Caki2 (cell line): Measurements from ENCODE around the gene KRTAP10-4. TPM values are rescaled to one million over a fixed set of nuclear protein-coding genes. Genes with fewer than 3 reads are reported as not detected.
"Not testable (repeated sequence)": the region's sequence is repeated elsewhere in the genome, so short reads cannot be mapped to it uniquely, and the experiment has no call there.

Experiments used
- DNase-seq: peaks from one replicate; pipeline ENCODE4 v3.0.0-alpha.2; 2015; ENCODE audit warnings: low read depth
- in situ Hi-C: cut with HindIII; loops from 2 replicates; pipeline ENCODE4 v1.10.0; 2016; ENCODE audit warnings: low sequenced_read_pairs, low pct_unique_long_range_greater_than_20kb, mixed read lengths
- total RNA-seq: library from RNA; depleted of rRNA; stranded (reverse); fragments of >200 nt; shearing (Covaris generic); gene quantifications from 2 replicates; pipeline ENCODE4 v1.2.3, GENCODE V29; 2014; ENCODE audit warnings: low replicate concordance

Gene KRTAP10-4
- total RNA-seq, 1 experiment from 2014 or later: not detected

DNA sequence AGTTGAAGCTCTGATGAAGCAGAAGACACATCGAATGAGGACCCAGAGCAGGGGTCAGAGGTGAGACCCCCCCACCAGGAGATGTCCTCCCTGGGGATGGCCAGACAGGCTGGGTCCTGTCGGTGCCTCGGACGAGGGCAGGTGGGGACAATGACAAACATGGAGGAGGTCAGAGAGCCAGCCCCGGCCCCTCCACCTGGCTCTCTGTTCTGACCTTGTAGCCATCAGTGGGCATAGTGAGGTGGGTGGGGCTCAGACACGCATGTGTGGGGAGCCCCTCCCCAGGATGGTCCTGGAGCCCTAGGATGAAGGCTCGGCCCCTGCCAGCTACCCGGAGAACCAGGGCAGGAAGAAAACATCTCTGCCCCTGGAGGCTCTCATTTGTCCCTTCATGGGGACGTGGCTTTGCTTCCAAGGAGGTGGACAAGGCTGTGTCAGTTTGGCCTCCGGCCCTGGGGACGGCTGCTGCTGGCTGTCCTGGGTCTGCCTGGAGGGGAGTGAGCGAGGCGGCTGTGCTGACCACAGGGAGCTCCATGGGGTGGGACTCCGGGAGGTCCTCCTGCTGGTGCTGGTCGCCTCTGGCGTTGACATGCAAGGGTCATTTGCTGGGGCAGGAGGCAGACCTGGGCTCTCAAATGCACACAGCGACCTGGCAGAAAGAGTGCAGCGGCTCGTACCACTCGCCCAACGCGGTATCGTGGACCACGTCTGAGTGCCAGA, 16.2 kb downstream of the KRTAP10-4 start:
- in situ Hi-C loops: no loop called here
- no peak for DNase-seq

- no peak for DNase-seq
- in situ Hi-C loops: no loop called here
Measured at GRCh38 chr21:44590311-44590721, 16.8 kb downstream of the KRTAP10-4 start.

GRCh38 chr21:44590897-44591800, 17.6 kb downstream of the KRTAP10-4 start:
- in situ Hi-C loops, DNase-seq: not testable (repeated sequence)

- in situ Hi-C loops, DNase-seq: not testable (repeated sequence)
Measured at GRCh38 chr21:44591801-44592130, 18.2 kb downstream of the KRTAP10-4 start.

DNA sequence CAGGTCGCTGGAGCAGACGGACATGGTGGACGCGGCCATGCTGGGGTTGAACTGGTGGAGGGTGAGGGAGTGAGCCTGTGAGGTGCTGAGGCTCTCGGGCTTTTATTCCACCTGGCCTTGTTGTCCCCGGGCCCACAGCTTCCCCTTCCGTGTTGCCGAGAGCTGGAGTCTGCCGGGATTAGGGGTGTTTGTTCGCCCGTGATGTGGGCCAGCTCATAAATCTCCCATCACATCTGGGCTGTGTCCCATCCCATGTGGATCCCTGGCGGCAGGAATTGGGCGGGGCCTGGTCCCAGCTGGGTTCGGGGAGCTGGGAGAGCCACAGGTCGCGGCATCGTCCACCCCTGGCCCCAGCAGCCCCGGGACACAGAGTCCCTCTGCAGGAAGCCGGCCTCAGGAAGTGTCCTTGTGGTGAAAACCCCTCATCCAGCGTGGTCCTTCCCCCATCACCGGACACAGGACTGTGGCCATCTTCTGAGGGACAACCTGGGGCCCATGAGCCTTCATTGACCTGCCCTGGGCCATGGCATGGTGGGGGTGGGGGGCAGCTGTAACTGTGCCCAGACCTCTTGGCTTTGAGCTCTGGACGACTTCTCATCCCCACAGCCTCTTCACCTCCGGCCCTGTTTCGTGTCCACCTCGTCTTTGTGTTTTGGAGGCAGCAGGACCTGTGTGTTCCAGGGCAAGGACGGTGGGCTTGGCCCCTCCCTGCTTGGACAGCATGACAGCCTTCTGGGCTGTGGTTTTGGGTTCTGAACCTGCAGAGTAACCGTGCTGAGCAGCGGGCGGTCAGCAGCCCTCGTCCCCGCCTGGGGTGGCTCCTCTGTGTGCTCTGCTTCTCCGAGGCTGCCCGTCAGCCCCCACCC, 19.1 kb downstream of the KRTAP10-4 start, which contains the start of gene KRTAP10-6:
Gene KRTAP10-6, minus strand, starts transcription at position 60 of the 866 bp plus-strand sequence. Its CDS starts 21 bp downstream, at position 39.
- DNase-seq: no peak
- in situ Hi-C loops: no loop called here

DNA sequence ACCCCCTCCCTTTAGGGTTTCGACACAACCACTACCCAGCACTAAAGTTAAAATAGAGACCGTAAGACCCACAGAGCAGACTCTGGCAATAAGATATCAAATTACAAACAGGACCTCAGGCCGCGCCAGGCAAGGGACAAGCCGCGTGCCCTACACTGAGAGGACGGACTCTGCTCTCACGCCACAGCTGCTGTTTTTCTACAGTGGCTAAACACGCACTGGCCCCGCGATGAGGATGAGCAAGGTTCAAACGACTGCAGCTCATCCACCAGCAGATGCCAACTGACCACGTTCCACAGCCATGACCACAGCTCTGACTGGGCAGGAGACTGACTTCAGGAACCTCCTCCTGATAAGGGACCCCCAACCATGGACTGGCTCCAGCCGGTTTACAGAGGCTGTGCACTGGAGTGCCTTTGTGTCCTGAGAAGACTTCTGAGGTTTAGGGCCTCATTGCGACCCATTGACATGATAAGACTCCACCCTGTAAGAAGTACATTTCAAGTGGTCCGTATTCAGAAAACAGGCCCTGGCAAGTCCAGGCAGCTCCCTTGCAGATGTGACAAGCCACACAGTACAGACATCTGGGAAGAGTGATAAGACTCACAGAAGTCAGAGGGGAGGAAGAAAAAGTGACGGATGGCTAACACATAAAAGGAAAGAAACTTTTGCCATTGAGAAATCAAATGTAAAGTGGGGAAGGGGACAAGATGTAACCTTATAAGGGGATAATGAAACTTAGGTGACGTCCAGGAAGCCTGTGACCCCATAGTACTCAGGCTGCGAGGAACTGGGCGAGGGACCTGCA, 20.3 kb downstream of the KRTAP10-4 start:
- in situ Hi-C loops: no loop called here
- no peak for DNase-seq

DNA sequence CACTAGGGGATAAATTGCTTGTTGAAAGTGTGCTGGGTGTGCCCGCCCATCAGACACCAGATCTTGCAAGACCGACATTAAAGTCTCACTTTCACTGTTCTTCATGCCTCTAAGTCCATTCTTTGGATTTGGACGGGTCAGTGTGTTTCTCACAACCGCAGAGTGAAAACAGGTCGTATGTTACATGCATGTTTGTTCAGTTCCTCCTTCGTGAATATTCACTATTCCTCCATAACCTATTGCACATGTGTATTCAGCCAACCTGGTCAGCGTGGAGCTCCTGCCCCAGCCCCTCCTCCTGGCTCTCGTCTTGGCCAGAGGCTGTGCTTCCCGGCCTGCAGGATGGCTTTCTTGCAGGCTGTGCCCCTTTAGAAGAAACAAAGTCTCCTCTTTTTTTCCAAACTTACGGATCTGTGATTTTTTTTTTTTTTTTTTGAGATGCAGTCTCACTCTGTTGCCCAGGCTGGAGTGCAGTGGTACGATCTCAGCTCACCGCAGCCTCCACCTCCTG, 20.9 kb downstream of the KRTAP10-4 start:
- DNase-seq: no peak
- in situ Hi-C loops: no loop called here

GRCh38 chr21:44595524-44595923, 22.0 kb downstream of the KRTAP10-4 start:
- in situ Hi-C loops: no loop called here
- DNase-seq: no peak

DNA sequence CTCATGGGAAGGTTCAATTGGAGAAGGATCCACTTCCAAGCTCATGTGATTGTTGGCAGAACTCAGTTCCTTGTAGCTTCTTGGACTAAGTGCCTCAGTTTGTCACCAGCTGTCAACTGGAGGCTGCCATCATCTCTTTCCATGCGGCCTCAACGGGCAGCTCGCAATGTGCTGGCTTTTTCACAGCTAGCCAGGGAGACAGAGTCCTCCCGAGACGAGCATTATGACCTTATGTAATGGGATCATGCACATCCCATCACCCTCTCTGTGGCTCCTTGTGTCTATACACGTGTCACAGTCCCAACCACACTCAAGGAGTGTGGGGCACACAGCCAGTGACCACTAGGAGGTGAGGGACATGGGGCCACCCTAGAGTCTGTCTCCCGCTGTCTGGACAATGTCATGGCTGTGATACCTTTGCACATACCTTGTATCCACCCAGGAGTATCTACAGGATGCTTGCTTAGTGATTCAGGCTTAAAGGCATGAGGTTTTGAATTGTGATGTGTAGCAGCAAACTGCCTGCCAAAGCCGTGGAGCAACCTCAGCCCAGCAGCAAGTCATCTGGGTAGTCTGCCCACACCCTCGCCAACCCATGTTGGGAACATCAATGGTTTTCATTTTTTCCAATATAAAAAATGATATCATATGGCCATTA, 22.7 kb downstream of the KRTAP10-4 start:
- in situ Hi-C loops: no loop called here
- peak; percentile 54 for DNase-seq

DNA sequence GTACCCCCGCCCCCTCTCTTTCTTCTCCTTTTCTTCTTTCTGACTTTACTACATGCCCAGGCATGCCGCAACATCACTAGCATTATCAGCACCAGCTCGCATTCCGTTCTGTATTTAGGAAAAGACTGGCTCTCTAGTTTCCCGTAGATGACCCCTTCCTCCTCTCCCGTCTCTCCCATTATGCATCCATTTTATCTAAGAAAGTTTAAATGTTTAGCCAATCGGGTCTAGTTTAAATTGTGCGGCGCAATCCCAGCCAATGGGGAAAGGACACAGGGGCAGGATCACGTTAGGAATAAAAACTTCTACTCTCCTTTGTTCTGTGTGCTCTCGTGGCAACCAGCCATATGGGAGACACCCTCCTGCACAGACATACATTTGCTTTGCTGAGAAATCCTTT, 24.5 kb downstream of the KRTAP10-4 start:
- in situ Hi-C loops: no loop called here

DNA sequence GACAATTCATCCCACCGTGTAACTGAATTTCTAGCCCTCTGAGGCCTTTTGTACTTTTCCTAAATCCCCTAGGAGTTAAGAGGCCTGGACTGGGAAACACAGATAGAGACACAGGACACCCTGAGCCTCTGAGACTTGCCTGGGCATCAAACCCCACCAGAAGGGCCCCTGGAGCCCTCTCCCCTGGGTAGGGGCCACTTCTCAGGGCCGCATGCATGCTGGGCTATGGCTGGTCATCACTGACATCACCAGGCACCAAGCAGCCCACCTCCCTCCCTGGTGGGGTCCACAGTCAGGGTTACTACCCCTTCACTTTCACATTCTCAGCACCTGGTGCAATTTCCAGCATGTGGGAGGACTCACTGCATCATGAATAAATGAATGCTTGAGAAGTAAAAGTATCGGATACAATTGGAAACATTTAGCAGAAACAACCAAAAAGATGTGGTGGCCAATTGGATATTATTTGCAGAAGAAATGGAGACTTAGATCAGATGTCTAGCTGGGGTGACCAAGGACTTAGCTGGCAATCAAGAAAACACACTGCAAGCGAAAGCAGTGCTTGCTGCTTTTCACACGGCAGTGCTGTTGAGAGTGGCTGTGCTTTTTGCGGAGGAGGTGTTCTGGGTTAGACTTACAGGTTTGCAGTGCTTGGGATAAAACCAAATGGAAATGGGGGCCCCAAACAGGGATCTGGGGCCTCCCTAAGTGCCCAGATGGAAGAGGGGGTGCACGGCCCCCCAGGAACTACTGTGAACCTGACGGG, 25.9 kb downstream of the KRTAP10-4 start:
- in situ Hi-C loops: no loop called here
- no peak for DNase-seq

More for the DNA sequence above, 24.5 kb downstream of the KRTAP10-4 start:
- DNase-seq: no peak

GRCh38 chr21:44600118-44600978, 26.8 kb downstream of the KRTAP10-4 start, which contains the start of gene KRTAP10-7:
KRTAP10-7 (plus strand) TSS chr21:44600597; CDS start chr21:44600622, 25 bp downstream.
- in situ Hi-C loops, DNase-seq: not testable (repeated sequence)

- DNase-seq, in situ Hi-C loops: not testable (repeated sequence)
Measured at GRCh38 chr21:44601091-44601490, 27.6 kb downstream of the KRTAP10-4 start.

DNA sequence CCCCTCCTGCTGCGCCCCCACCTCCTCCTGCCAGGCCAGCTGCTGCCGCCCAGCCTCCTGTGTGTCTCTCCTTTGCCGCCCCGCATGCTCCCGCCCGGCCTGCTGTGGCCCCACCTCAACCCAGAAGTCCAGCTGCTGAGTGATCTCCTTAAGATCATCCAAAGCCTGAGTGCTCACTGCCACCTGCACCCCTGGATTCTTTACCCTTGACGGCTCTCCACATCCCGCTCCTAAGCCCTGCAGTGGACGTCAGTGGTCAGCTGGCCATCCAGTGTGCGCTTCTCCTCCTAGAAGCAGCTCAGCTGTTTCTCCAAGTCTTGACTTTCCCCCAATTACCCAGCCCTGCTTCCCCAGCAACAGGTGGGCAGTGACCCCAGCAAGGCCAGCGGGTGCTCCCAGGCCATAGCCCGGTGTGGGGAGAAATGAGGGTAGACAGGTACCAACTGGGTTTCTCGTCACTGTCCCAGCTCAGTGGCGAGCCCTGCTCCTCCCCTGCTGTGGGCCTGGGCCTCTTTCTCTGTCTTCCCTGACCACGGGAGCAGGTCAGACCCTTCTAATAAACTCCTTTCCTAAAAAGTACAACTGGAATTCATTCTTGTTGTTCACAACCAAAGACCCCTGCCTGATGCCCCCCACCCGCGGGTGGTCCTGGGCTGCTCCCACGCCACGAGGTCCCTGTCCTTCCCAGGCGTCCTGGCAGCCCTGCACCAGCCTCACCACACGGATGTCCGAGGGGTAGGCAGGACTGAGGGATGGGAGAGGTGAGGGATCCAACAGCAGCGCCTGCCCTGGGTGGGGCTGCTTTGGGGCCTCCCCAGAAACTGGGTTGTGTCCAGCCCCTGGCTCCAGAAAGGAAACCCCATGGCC, 28.3 kb downstream of the KRTAP10-4 start:
- in situ Hi-C loops: no loop called here
- DNase-seq: no peak
